WTC11 (cell line): ENCODE measurements around the gene TMC6. TPM values are rescaled to one million over a fixed set of nuclear protein-coding genes. Genes with fewer than 3 reads are reported as not detected.
"Not testable (repeated sequence)": the region's sequence is repeated elsewhere in the genome, so short reads cannot be mapped to it uniquely, and the experiment has no call there.

Source experiments
- ATAC-seq: fragments of 200-7000 bp; cut with Tn5 transposase; 2 replicates; pipeline ENCODE4 v1.10.0; 2021; ENCODE audit warnings: mild to moderate bottlenecking, moderate library complexity
- CTCF ChIA-PET: fragments of 300-600 bp; sonication (Branson Sonifier 250); formaldehyde crosslinking; loops from one replicate; lab custom pipeline; 2021; ENCODE audit warnings: antibody characterized with exemption; lab: Charles Lee
- POLR2A ChIA-PET: fragments of 350-600 bp; sonication (Branson Sonifier 250); formaldehyde crosslinking; loops from one replicate; lab custom pipeline; 2021; ENCODE audit warnings: antibody characterized with exemption; lab: Charles Lee
- DNase-seq: peaks from one replicate; pipeline ENCODE4 v3.0.0; 2021; ENCODE audit warnings: low spot score
- H3K27ac Mint-ChIP-seq: 2 replicates; pipeline ENCODE4 v1.8.0; 2021; ENCODE audit warnings: mixed read lengths
- H3K27me3 Mint-ChIP-seq: 2 replicates; pipeline ENCODE4 v1.8.0; 2021; ENCODE audit warnings: low read depth, mild to moderate bottlenecking, moderate library complexity, mixed read lengths
- H3K36me3 Mint-ChIP-seq: 2 replicates; pipeline ENCODE4 v1.8.0; 2021; ENCODE audit warnings: mixed read lengths
- H3K4me1 Mint-ChIP-seq: 2 replicates; pipeline ENCODE4 v1.8.0; 2022; ENCODE audit warnings: mixed read lengths
- H3K4me3 Mint-ChIP-seq: 2 replicates; pipeline ENCODE4 v1.8.0; 2021; ENCODE audit warnings: mild to moderate bottlenecking, moderate library complexity, mixed read lengths
- H3K9me3 Mint-ChIP-seq: 2 replicates; pipeline ENCODE4 v1.8.0; 2021; ENCODE audit warnings: mixed read lengths
- ATF2 ChIP-seq: sonication (generic); formaldehyde crosslinking; IDR thresholded peaks from 2 replicates; pipeline ENCODE4 v1.8.1; 2022; ENCODE audit warnings: low read depth, missing genetic modification reagents, borderline replicate concordance
- CBFB ChIP-seq: sonication (generic); formaldehyde crosslinking; IDR thresholded peaks from 2 replicates; pipeline ENCODE4 v1.8.1; 2022; ENCODE audit warnings: mild to moderate bottlenecking, low read depth, missing genetic modification reagents
- CREM ChIP-seq: sonication (generic); formaldehyde crosslinking; IDR thresholded peaks from 2 replicates; pipeline ENCODE4 v1.8.1; 2022; ENCODE audit warnings: mild to moderate bottlenecking, missing genetic modification reagents, moderate library complexity
- E2F4 ChIP-seq: sonication (generic); formaldehyde crosslinking; IDR thresholded peaks from 2 replicates; pipeline ENCODE4 v1.8.1; 2022; ENCODE audit warnings: low read depth, mild to moderate bottlenecking, moderate library complexity, missing genetic modification reagents, borderline replicate concordance
- FOXK1 ChIP-seq: sonication (generic); formaldehyde crosslinking; IDR thresholded peaks from 2 replicates; pipeline ENCODE4 v1.8.0; 2022; ENCODE audit warnings: mild to moderate bottlenecking, moderate library complexity, missing genetic modification reagents
- GTF2I ChIP-seq: fragments of 250-450 bp; sonication (Bioruptor Pico); conservative IDR thresholded peaks from 2 replicates; pipeline ENCODE4 v1.4.0; 2021; ENCODE audit warnings: mild to moderate bottlenecking
- JAZF1 ChIP-seq: fragments of 250-450 bp; sonication (Bioruptor Pico); IDR thresholded peaks from 2 replicates; pipeline ENCODE4 v1.9.0; 2021; ENCODE audit warnings: moderate library complexity, mild to moderate bottlenecking, inconsistent platforms
- NR2C2 ChIP-seq: sonication (generic); formaldehyde crosslinking; IDR thresholded peaks from 2 replicates; pipeline ENCODE4 v1.8.0; 2022; ENCODE audit warnings: mild to moderate bottlenecking, missing genetic modification reagents
- RELA ChIP-seq: sonication (generic); formaldehyde crosslinking; IDR thresholded peaks from 2 replicates; pipeline ENCODE4 v1.8.1; 2022; ENCODE audit warnings: missing genetic modification reagents, mild to moderate bottlenecking, borderline replicate concordance
- TCF7 ChIP-seq: sonication (generic); formaldehyde crosslinking; IDR thresholded peaks from 2 replicates; pipeline ENCODE4 v1.8.0; 2022; ENCODE audit warnings: mild to moderate bottlenecking, low read depth, missing genetic modification reagents, moderate library complexity
- USF2 ChIP-seq: sonication (generic); formaldehyde crosslinking; IDR thresholded peaks from 2 replicates; pipeline ENCODE4 v1.8.1; 2023; ENCODE audit warnings: mild to moderate bottlenecking, missing genetic modification reagents, moderate library complexity
- ZNF219 ChIP-seq: sonication (generic); formaldehyde crosslinking; IDR thresholded peaks from 2 replicates; pipeline ENCODE4 v1.8.0; 2023; ENCODE audit warnings: missing genetic modification reagents, mild to moderate bottlenecking, borderline replicate concordance
- ZNF317 ChIP-seq: sonication (generic); formaldehyde crosslinking; IDR thresholded peaks from 2 replicates; pipeline ENCODE4 v1.8.1; 2023; ENCODE audit warnings: low read depth, mild to moderate bottlenecking, moderate library complexity, missing genetic modification reagents, borderline replicate concordance
- ZNF425 ChIP-seq: fragments of 250-450 bp; sonication (Bioruptor Pico); conservative IDR thresholded peaks from 2 replicates; pipeline ENCODE4 v1.9.0; 2021; ENCODE audit warnings: mild to moderate bottlenecking
- total RNA-seq: library from RNA; stranded (reverse); gene quantifications from 3 replicates; pipeline ENCODE4 v1.2.3, GENCODE V29; 2021

Gene TMC6
- total RNA-seq, 1 experiment from 2014 or later: 120 TPM

GRCh38 chr17:78082988-78083387 is 45.6 kb downstream of the TMC6 start:
- no peaks in the 10 kb centered on the region for H3K4me1 Mint-ChIP-seq
- DNase-seq (no peak), ATAC-seq (no peak)
- H3K27me3 Mint-ChIP-seq: no peaks in the 10 kb centered on the region
- H3K9me3 Mint-ChIP-seq: no peaks in the 10 kb centered on the region
- no peak overlapping the region for H3K27ac Mint-ChIP-seq
- ChIA-PET CTCF (interaction anchor here (1.0 to 1.3 kb wide), 3 partner anchors 23 to 94 kb away, joined by 3 read pairs; no protein-coding TSS in a partner anchor), POLR2A (no interaction called here)
- TF ChIP-seq ZNF425 (CRISPR knock-in tag): no peak
- no peak for TF ChIP-seq GTF2I (CRISPR knock-in tag)
- no peak for TF ChIP-seq ATF2 (CRISPR knock-in tag)
- no peak for TF ChIP-seq CBFB (CRISPR knock-in tag)
- no peak for TF ChIP-seq JAZF1 (CRISPR knock-in tag)
- no peak for TF ChIP-seq USF2 (CRISPR knock-in tag)
- peaks cover 70% of the 10 kb centered on the region for H3K36me3 Mint-ChIP-seq
- no peak overlapping the region for H3K4me3 Mint-ChIP-seq

DNA sequence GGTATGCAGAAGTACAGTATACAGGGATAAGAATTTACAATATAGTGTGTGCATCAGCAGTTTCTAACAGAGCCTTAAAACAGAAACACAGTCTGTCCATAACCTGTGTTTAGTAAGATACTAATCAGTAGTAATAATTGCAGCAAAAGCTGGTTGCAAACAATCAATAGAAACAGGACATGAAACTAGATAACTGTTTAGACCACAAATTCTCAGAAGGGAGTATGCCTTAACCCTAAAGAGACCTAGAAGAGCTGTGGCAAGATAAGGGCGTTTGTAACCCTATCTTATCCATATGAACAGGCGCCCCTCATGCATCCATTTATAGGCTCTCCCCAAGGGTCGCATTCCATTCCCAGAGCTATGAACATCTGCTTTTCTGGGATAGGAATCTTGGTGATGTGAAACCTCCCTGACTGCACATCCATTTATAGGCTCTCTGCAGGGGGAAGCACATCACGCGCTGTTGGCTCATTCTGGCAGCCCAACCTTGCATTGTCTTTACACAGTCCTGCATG is 46.1 kb downstream of the TMC6 start:
- H3K27me3 Mint-ChIP-seq, POLR2A ChIA-PET, DNase-seq, H3K27ac Mint-ChIP-seq, H3K4me1 Mint-ChIP-seq, H3K4me3 Mint-ChIP-seq, H3K9me3 Mint-ChIP-seq, ATAC-seq: not testable (repeated sequence)
- peaks cover 70% of the 10 kb centered on the region for H3K36me3 Mint-ChIP-seq
- CTCF ChIA-PET: interaction anchor here (1.1 to 1.3 kb wide), 2 partner anchors 30 to 94 kb away, joined by 3 read pairs; no protein-coding TSS in a partner anchor

GRCh38 chr17:78081551-78081950 is 47.0 kb downstream of the TMC6 start:
- CTCF ChIA-PET: interaction anchor here (0.6 kb wide), 1 partner anchor 10 kb away, joined by 3 read pairs; no protein-coding TSS in a partner anchor
- no peaks in the 10 kb centered on the region for H3K9me3 Mint-ChIP-seq
- no peaks in the 10 kb centered on the region for H3K27me3 Mint-ChIP-seq
- TF ChIP-seq ZNF317: no peak
- no peak for TF ChIP-seq FOXK1 (CRISPR knock-in tag)
- no peak for TF ChIP-seq TCF7 (CRISPR knock-in tag)
- TF ChIP-seq RELA (CRISPR knock-in tag): no peak
- TF ChIP-seq CREM (CRISPR knock-in tag): no peak
- no peak for TF ChIP-seq E2F4 (CRISPR knock-in tag)
- TF ChIP-seq ZNF219: no peak
- no peak for TF ChIP-seq NR2C2 (CRISPR knock-in tag)
- no peak for ATAC-seq
- POLR2A ChIA-PET: no interaction called here
- H3K36me3 Mint-ChIP-seq: peaks cover 71% of the 10 kb centered on the region
- no peaks in the 10 kb centered on the region for H3K4me1 Mint-ChIP-seq
- no peak for DNase-seq
- no peak overlapping the region for H3K4me3 Mint-ChIP-seq
- no peak overlapping the region for H3K27ac Mint-ChIP-seq
